HFF-Myc (cell line): ENCODE measurements around the gene TWIST2.
A peak's percentile ranks its signal among the peaks of the same experiment; 100 is the strongest.

Experiments used
- DNase-seq: peaks from one replicate; pipeline ENCODE4 v3.0.0-alpha.2; 2011; ENCODE audit warnings: low read depth; ENCODE audit errors: extremely low read depth
- H3K4me3 ChIP-seq: replicated peaks from 2 replicates; pipeline ENCODE4 v1.5.1; 2011; ENCODE audit warnings: low read depth, mild to moderate bottlenecking, control low read depth, low read length
- CTCF ChIP-seq: IDR thresholded peaks from 2 replicates; pipeline ENCODE4 v1.5.1; 2012; ENCODE audit warnings: mild to moderate bottlenecking, low read depth, low read length, control low read depth; ENCODE audit errors: missing control alignments

Gene TWIST2

GRCh38 chr2:238854699-238855229, 6.9 kb downstream of the TWIST2 start:
- peak overlapping the region; percentile 93 for H3K4me3 ChIP-seq
- no peak for TF ChIP-seq CTCF
- DNase-seq, result no peak

GRCh38 chr2:238855299-238855698, 7.4 kb downstream of the TWIST2 start:
- no peak for DNase-seq
- peak overlapping the region; percentile 93 for H3K4me3 ChIP-seq
- TF ChIP-seq CTCF, result no peak

GRCh38 chr2:238855891-238856580, 8.2 kb downstream of the TWIST2 start:
- peak overlapping the region; percentile 93 for H3K4me3 ChIP-seq
- DNase-seq, result no peak
- no peak for TF ChIP-seq CTCF

GRCh38 chr2:238856713-238857567, 9.1 kb downstream of the TWIST2 start:
- peak overlapping the region; percentile 93 for H3K4me3 ChIP-seq

GRCh38 chr2:238857959-238858358, 10.1 kb downstream of the TWIST2 start:
- no peak for DNase-seq
- TF ChIP-seq CTCF, result no peak
- H3K4me3 ChIP-seq, result peak overlapping the region; percentile 93

More at GRCh38 chr2:238856713-238857567, 9.1 kb downstream of the TWIST2 start:
- DNase-seq, result no peak
- no peak for TF ChIP-seq CTCF

- DNase-seq, result no peak
- H3K4me3 ChIP-seq, result peak overlapping the region; percentile 93
- no peak for TF ChIP-seq CTCF
Observed at GRCh38 chr2:238859636-238860347, 11.9 kb downstream of the TWIST2 start.
